Activated CD4-positive, CD25-positive, alpha-beta regulatory T cell treated with anti-CD3 and anti-CD28 coated beads, Interleukin-2, amount 50 U/mL, for 16 hours (primary cell): ENCODE measurements around the gene NLRP12.
"Not testable (repeated sequence)": the region's sequence is repeated elsewhere in the genome, so short reads cannot be mapped to it uniquely, and the experiment has no call there.

Experiments
- DNase-seq: peaks from one replicate; pipeline ENCODE4 v3.0.0-alpha.2; 2020; ENCODE audit warnings: low read depth, low spot score

NLRP12 gene

GRCh38 chr19:53780506-53780905 lies 43.6 kb downstream of the NLRP12 start:
- no peak for DNase-seq

- no peak for DNase-seq
These were observed 48.6 kb downstream of the NLRP12 start for GRCh38 chr19:53775524-53775923.

DNA sequence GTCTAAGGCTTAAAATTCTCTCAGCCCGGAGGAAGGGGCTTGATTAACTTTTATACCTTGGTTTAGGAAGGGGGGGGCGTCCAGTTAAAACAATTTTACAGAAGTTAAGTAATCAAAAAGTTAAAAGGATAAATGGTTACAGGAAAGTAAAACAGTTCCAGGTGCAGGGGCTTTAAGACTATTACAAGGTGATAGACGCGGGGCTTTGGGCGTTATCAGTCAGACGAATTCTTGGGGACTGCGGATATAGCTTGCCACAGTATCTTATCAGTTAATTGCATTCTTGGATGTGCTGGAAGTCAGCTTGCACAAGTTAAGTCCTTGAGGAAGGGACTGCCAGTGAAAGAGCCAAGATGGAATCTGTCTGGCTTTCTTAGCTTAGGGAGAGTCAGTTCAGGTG lies 49.6 kb downstream of the NLRP12 start:
- DNase-seq = not testable (repeated sequence)

GRCh38 chr19:53773999-53774398 lies 50.1 kb downstream of the NLRP12 start:
- no peak for DNase-seq

GRCh38 chr19:53772943-53773342 lies 51.2 kb downstream of the NLRP12 start:
- no peak for DNase-seq

- DNase-seq = no peak
These were observed 53.0 kb downstream of the NLRP12 start for GRCh38 chr19:53771144-53771543.

- not testable (repeated sequence) for DNase-seq
These were observed 54.3 kb downstream of the NLRP12 start for GRCh38 chr19:53769696-53770309.

GRCh38 chr19:53768401-53768800 lies 55.7 kb downstream of the NLRP12 start:
- DNase-seq = no peak

DNA sequence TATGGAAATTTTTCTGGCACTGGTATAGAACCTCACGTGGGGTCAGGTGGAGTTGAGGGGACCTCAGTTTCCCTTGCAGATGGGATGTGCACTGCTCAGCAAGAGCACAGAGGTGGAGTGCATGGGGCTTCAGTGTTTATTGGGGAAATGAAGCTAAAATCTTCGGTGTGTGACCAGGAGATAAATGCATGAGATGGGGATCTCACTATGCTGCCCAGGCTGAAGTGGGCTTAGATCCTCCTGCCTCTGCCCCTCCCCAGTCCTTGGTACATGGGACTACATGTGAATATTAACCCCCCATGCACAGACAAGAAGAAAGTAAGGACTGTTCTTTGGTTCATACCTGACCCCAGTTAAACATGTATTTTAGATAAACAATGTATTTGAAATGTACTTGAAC lies 65.1 kb downstream of the NLRP12 start:
- DNase-seq = not testable (repeated sequence)
